Fibroblast of mammary gland (primary cell): Measurements from ENCODE around the gene NCAPG.
A peak's percentile ranks its signal among the peaks of the same experiment; 100 is the strongest.

Source experiments
- DNase-seq: peaks from one replicate; pipeline ENCODE4 v3.0.0-alpha.2; 2010; ENCODE audit warnings: low read depth
- H3K4me3 ChIP-seq: 2 replicates; pipeline ENCODE4 v1.5.1; 2011; ENCODE audit warnings: low read depth, mild to moderate bottlenecking, low read length, moderate library complexity; ENCODE audit not compliant: control insufficient read depth
- CTCF ChIP-seq: conservative IDR thresholded peaks from 2 replicates; pipeline ENCODE4 v1.5.1; 2011; ENCODE audit warnings: low read depth, low read length, inconsistent platforms; ENCODE audit not compliant: control insufficient read depth, insufficient read depth

The NCAPG gene

GRCh38 chr4:17810260-17811077 is at the start of gene NCAPG, which contains the start of gene DCAF16:
Gene NCAPG, plus strand, starts transcription at chr4:17810979. Its CDS starts 99 bp downstream, at chr4:17811078.
Gene DCAF16, minus strand, starts transcription at chr4:17810757. Its CDS starts 6,616 bp downstream, at chr4:17804141.
- peak within 1 kb of the TSS; percentile 91 for H3K4me3 ChIP-seq
- no peak for TF ChIP-seq CTCF
- DNase-seq, result peak; percentile 99

GRCh38 chr4:17761062-17761461 is 49.7 kb upstream of the NCAPG start:
- no peak for DNase-seq
- TF ChIP-seq CTCF, result no peak
- H3K4me3 ChIP-seq, result no peak overlapping the region

- peak; percentile 37 for TF ChIP-seq CTCF
- DNase-seq, result peak; percentile 74
- H3K4me3 ChIP-seq, result no peak overlapping the region
These were observed 48.1 kb upstream of the NCAPG start for GRCh38 chr4:17762726-17763125.

GRCh38 chr4:17763416-17763815 is 47.4 kb upstream of the NCAPG start:
- no peak for DNase-seq
- H3K4me3 ChIP-seq, result no peak overlapping the region
- no peak for TF ChIP-seq CTCF

- no peak for DNase-seq
- no peak overlapping the region for H3K4me3 ChIP-seq
- no peak for TF ChIP-seq CTCF
These were observed 46.8 kb upstream of the NCAPG start for GRCh38 chr4:17763931-17764330.

GRCh38 chr4:17765514-17766286 is 45.1 kb upstream of the NCAPG start:
- no peak for DNase-seq
- H3K4me3 ChIP-seq, result no peak overlapping the region
- TF ChIP-seq CTCF, result no peak
